SK-N-SH (cell line): ENCODE results near the gene PIAS1.

Source experiments
- CTCF ChIP-seq: fragments of 200-600 bp; sonication (generic); IDR thresholded peaks from 2 replicates; pipeline ENCODE4 v1.6.1; 2017; ENCODE audit warnings: antibody characterized with exemption, mild to moderate bottlenecking, moderate library complexity
- GATA2 ChIP-seq: sonication (generic); formaldehyde crosslinking; IDR thresholded peaks from 2 replicates; pipeline ENCODE4 v1.5.0; 2020; ENCODE audit warnings: mild to moderate bottlenecking, missing genetic modification reagents
- JUND ChIP-seq: IDR thresholded peaks from 2 replicates; pipeline ENCODE4 v1.4.0; 2012
- RCOR1 ChIP-seq: fragments of 150-350 bp; IDR thresholded peaks from 2 replicates; pipeline ENCODE4 v1.6.1; 2017; ENCODE audit warnings: antibody characterized with exemption, low read length
- TAF1 ChIP-seq: IDR thresholded peaks from 2 replicates; pipeline ENCODE4 v1.6.1; 2012; ENCODE audit warnings: low read depth, mild to moderate bottlenecking, low read length, moderate library complexity, borderline replicate concordance
- TCF12 ChIP-seq: IDR thresholded peaks from 2 replicates; pipeline ENCODE4 v1.4.0; 2012
- YY1 ChIP-seq: IDR thresholded peaks from 2 replicates; pipeline ENCODE4 v1.4.0; 2012; ENCODE audit warnings: low read depth, mild to moderate bottlenecking
- TF ChIP-seq, protein P1 (sequence below): IDR thresholded peaks from 2 replicates; pipeline ENCODE4 v1.4.0; 2012; ENCODE audit warnings: low read depth, borderline replicate concordance

GRCh38 chr15:68061602-68062001, 7.5 kb downstream of the PIAS1 start:
- no peak for TF ChIP-seq TCF12
- TF ChIP-seq CTCF: no peak
- TF ChIP-seq, protein P1, sequence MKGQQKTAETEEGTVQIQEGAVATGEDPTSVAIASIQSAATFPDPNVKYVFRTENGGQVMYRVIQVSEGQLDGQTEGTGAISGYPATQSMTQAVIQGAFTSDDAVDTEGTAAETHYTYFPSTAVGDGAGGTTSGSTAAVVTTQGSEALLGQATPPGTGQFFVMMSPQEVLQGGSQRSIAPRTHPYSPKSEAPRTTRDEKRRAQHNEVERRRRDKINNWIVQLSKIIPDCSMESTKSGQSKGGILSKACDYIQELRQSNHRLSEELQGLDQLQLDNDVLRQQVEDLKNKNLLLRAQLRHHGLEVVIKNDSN: no peak
- no peak for TF ChIP-seq TAF1
- no peak for TF ChIP-seq YY1
- TF ChIP-seq RCOR1: no peak
- TF ChIP-seq GATA2 (CRISPR knock-in tag): no peak
- TF ChIP-seq JUND: no peak
